ENCODE data around the gene GOLT1A.
"Not testable (repeated sequence)": the region's sequence is repeated elsewhere in the genome, so short reads cannot be mapped to it uniquely, and the experiment has no call there.

GOLT1A gene

DNA sequence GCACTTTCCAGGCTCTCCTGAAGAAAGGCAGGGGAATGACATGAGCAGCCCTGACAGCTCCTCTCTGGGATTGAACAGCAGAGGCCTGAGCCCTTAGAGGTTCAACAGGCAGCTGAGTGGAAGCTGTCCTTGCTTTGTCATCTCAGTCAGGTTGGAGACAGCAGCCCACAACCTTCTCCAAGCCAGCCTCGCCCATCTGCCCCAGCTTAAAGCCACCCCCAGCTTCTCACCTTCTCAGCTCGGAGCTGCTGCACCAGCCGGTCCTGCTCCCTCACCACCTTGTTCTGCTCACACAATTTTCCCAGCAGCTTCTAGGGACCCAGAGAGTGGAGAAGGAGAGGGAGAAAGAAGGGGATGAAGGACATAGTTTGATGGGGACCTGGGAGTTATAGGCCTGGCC is 35.2 kb upstream of the GOLT1A start:
- DNase-seq: no peak

DNA sequence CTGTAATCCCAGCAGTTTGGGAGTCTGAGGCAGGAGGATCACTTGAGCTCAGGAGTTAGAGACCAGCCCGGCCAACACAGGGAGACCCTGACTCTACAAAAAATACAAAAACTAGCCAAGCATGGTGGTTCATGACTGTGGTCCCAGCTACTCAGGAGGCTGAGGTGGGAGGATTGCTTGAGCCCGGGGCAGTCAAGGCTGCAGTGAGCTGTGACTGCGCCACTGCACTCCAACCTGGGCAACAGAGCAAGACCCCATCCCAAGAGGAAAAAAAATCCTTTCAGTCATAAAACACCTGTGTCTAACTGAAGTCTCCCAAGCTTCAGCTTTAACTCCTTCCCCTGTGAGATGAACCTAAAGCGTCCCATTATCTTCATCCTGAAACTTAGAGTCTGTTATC is 33.1 kb upstream of the GOLT1A start:
- DNase-seq: no peak

DNA sequence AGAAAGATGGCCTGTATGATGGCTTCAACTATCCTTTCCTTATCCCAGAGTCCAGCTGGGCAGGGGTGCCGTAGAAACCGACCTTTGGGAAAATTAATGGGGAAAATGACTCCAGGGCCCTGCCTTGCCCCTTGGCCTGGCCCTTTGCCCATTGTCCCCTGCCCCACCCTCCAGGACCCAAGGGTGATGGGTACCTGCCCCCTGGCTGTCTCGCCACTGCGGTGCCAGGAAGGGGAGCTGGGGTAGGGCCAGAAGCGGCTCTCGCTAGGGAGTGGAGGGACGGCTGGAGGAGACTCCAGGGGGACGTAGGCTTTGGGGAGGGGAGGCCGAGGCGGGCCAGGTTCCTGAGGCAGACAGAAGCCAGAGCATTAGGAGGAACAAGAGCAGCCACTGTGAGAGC is 29.1 kb upstream of the GOLT1A start:
- no peak for DNase-seq

DNA sequence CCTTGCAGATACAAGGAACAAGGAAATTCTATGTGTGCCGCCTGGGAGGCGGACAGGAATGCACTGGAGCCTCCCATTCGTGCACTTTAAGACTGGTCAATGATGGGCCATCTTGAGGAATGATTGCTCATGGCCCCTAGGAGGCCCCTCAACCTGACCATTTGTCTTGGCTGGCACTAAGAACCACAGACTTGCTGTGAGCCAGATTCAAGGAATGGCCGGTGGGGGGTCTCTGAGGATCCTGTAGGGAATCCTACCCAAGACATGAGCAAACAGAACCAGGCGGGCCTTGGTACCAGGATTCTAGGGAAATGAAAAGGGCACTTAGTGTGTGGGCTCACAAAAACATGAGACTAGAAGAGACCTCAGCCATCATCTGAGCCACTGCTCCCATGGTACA is 28.1 kb upstream of the GOLT1A start:
- DNase-seq: no peak

DNA sequence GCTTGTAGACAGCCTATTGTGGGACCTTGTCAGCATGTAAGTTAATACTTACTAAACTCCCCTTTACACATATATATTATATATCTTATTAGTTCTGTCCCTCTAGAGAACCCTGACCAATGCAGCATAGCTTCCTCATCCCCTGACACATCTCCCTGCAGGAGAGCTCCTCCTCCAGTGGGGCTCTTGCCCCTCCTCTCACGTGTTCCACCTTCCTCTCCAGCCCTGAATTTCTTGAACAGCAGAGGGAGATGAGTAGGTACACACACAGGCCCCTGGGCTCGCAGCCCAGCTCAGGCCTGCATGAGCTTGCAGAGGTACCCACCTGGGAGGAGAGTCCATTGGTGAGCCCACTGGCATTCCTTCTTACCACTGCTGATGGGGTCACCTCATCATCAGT is 27.3 kb upstream of the GOLT1A start:
- DNase-seq: no peak

DNA sequence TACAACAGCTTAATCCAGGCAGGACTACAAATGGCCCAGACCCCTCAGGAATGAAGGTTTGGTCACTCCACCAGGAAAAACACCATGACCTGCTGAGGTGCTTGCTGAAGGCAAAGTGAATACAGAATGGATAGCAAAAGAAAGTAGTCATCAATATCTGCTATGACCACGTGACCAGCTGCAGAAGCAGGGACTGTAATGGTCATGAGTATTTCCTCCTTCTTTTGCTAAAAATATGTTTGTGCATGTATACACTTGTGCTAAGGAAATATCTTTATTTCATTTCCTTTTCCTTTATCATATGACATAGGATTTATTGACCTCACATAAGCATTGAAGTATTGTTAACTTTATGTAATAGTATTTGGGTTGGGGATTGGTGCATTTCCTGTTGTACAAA is 26.4 kb upstream of the GOLT1A start:
- DNase-seq: no peak

DNA sequence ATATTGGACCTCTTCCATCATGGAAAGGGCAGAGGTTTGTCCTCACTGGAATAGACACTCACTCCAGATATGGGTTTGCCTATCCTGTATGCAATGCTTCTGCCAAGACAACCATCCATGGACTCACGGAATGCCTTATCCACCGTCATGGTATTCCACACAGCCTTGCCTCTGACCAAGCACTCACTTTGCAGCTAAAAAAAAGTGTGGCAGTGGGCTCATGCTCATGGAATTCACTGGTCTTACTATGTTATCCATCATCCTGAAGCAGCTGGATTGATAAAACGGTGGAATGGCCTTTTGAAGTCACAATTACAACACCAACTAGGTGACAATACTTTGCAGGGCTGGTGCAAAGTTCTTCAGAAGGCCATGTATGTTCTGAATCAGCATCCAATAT is 25.6 kb upstream of the GOLT1A start:
- not testable (repeated sequence) for DNase-seq

DNA sequence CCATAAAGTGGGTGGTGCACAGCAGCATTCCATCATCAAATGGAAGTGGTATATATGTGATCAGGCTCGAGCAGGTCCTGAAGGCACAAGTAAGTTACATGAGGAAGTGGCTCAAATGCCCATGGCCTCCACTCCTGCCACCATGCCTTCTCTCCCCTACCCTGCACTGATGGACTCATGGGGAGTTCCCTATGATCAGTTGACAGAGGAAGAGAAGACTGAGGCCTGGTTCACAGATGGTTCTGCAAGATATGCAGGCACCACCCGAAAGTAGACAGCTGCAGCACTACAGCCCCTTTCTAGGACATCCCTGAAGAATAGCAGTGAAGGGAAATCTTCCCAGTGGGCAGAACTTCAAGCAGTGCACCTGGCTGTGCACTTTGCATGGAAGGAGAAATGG is 24.7 kb upstream of the GOLT1A start:
- not testable (repeated sequence) for DNase-seq

DNA sequence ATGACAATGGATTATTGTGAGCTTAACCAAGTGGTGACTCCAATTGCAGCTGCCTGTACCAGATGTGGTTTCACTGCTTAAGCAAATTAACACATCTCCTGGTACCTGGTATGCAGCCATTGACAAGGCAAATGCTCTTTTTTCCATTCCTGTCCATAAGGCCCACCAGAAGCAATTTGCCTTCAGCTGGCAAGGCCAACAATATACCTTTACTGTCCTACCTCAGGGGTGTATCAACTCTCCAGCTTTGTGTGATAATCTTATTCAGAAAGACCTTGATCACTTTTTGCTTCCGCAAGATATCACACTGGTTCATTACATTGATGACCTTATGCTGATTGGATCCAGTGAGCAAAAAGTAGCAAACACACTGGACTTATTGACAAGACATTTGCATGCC is 23.7 kb upstream of the GOLT1A start:
- DNase-seq: not testable (repeated sequence)

DNA sequence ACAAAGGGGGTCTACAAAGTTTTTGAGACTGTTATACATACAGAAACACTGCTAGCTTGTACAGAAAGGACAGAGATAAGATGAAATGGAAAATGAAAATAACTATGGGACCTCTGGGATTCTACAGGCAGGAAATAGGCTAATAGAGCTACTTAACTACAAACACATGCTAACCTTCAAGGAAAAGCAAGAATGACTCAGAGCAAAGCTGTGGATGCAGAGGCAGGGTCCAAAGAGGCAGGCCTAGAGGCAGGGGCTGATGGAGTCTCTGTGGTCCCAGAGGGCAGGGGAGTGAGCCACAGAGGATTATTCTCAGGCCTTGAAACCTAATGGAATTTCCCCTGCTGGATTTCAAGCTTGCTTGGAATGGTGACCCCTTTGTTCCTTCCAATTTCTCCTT is 18.7 kb upstream of the GOLT1A start:
- DNase-seq: no peak

DNA sequence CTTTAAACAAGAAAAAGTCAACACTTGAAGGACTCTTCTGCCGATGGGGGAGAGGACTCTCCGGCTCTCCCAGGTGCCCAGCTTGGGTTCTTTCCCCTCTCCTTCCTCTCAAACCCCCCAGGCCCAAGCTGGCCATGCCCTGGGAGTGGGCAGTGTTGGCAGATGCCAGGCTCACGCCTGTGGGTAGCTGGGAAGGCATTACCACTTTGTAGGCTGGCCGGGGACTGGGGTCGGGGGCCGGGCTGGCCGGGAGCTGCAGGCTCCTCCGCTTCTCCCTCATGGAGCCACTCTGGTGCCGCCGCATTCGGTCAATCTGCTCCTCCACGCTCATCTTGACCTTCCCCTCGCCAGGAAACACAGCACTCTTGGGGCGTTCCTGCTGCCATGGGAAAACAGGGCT is 16.4 kb upstream of the GOLT1A start:
- no peak for DNase-seq

DNA sequence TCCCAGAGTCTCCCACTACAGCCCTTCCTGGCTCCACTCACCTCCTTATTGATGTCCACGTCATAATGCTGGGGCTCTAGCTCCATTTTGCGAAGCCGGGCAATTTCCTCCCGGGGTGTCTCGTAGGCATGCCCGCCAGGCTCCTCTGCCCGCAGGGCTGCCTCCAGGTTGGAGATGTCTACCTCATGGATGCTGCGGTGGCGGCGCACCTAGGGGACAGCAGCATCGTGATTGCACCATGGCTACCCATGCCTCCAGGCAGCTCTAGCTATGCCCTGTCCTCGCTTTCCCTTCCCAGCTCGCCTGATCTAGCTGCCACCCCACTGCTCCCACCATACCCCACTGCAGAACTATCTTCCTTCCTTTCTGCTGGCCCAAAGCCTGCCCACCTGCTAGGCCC is 15.1 kb upstream of the GOLT1A start:
- no peak for DNase-seq

DNA sequence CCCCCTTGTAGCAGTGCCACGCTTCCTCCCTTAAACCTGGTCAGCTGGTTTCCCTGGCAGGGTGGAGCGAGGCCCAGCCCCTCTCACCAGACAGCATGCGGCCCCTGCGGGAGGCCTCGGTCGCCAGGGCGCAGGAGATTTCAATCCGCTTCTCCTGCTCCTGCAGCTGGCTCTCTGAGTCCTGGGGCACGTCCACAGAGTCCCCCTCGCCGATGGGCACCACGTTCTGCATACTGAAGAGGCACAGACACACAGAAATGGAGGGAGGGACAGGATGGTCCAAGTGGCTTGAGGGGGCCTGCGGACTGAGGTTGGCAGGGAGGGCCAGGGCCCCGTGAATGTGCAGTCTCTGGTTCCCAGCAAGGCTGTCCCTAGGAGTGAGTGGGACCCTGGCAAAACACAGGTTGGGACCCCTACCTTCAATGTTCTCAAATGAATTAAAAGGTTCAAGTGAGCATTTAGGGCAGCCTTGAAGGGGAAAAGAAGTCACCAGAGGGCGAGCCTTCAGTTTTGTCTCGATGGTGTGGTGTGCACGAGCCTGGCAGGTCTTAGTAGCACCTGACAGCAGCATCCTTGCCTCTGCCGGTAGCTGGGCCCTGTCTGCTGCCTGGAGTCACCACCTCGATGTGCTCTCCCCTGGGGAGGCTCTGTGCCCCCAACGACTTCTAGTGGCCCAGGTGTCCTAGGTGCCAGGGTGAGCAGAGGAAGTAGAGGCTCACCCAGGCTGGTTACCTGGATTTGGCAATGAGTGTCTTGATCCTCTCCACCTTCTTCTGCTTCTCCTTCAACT is 14.4 kb upstream of the GOLT1A start:
- DNase-seq: no peak

DNA sequence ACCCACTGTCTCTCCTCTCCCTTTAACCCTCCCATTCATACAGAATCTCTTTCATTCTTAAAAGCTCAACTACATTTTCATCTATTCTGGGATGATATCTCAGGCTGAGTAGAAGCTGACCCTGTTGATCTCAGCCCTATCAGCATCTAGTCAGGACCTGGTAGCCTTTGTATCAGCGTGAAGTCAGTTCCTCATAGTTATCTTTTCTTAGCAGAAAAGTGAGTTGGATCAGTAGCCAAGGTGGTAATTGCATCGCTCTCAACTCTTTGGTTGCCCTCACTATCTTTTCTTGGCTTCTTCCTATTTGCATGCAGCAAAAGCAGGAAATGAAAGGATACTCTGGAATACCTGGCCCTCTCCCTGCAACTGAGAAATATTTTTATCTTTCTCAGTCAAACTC is 13.6 kb upstream of the GOLT1A start:
- no peak for DNase-seq

DNA sequence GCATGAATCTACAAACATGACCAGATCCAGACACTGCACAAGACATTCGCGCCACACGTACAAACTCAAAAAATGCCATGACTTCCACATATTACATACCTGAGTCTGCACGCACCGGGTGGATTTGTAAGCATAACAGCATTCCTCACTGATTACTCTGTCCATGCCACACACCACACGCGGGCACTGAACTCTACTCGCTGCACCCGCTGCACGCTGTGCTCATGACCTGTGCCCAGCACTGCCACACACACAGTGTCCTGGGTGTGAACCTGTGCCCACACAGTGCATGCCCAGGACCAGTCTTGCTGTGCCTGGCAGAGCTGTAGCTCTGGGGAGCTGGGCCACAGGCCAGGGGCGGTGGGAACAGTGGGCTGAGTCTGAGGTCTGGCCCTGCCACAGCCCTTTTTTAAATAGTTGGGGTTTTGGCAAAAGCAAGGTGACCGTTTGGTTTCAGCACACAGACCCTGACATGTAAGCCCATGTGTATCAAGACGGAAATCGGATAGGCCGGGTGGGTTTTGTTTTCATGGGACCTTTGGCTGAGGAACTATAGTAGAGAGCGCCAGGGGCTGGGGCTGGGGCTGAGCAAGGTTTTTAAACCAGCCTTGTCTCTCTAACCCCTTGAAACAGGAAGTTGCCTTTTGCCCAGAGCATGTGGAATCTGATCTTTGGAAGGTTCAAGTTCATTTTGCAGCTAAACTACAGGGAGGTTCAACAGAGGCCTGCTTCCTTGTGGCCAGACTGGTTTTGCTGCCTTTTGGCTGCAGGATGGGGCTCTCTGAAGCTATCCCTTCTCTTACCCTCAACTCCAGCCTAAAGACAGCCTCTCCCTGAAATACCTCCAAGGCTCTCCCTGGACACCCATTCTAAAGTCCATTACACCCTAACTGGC is 12.3 kb upstream of the GOLT1A start:
- DNase-seq: peak; percentile 33

DNA sequence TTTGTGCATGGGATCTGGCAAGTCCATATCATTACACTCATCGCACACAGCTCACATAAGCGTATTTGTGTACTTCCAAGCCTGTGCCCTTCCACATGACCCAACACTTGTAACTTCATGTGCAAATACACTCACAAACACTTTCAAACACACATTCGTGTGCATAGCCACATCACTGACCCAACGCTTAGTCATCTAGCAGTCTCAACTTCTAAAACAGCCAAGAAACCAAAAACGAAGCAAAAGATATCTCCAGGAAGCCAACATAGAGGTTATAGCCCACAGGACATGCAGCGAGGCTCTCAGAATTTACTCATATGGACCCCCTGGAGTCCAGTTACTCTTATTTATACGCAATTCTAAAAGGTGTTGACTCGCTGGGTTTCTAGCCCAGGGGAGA is 10.9 kb upstream of the GOLT1A start:
- no peak for DNase-seq

DNA sequence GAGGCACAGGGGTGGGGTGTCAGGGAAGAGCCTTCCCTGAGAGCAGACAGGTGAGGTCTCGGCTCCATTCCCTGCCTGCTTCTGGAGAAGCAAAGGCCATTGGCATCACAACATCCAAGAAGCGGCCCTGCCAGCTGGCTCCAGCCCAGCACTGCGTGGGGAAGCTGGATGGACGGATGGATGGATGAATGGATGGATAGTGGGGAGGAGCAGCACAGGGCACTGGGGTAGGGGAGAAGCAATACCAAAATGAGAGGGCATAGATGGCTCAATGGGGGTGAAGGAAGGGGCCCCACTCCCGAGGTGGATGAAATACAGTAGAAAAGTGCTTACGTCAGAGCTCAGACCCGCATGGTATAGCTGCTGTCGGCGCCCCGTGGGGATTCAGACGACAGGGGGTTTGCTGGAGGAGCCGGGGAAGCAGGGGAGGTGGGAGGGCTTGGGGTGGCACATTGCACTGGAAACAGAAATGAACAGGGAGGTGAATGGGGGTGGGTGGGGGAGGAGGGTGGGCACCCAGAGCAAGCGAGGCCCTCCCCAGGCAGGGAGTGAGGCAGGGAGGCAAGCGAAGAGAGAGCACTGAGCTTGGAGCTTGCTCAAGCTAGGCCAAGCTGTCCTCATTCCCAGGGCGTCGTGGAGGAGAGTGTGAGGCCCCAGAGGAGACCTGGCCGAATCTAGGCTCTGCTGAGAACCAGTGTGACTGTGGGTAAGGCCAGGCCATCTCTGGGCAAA is 9.5 kb upstream of the GOLT1A start:
- no peak for DNase-seq

DNA sequence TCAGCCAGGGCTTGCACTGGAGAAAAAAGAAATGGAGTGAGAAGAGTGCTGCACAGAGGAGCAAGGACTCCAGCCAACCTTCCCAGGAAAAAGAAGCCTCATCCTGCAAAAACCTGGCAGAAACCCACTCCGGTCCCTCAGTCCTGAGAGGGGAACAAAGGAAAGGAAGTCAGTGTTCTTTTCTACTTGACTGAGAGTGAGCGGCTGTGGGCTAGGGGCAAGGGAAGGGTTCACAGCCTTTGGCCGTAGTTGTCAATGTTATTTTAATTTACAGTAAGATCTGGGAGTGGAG is 8.9 kb upstream of the GOLT1A start:
- peak; percentile 68 for DNase-seq

DNA sequence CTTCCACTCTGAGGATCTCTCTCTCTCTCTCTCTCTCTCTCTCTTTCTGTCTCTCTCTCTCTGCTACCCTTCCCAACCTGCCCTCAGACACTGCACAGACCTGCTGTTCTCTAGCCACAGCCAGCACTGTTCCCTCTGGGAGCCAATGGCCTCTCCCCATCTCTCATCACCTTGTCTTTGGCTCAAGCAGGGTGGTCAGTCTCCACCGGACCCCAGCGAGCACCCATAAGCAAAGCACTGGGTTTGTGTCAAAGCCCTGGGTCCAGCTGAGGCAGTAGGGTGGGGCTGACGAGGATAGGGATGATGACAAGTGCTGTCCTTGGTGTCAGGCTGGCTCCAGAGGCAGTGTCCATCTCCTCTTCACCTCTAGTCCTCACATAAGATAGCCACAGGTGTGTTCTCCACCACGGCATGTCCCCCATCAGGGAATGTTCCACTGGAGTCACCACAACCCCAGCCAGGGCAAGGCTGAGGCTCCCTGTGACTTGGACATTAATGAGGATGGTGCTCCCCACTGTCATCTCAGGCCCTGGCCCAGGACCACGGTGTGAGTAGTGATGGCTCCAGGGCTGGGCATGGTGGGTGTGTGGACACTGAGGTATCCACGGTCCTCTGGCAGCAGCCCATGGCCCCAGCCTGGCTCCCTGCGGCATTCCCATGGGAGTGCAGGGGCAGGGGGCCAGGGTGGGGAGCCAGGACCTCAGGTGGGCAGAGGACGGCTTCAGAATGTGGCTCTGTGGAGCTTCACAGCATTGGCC is 8.4 kb upstream of the GOLT1A start:
- DNase-seq: no peak

DNA sequence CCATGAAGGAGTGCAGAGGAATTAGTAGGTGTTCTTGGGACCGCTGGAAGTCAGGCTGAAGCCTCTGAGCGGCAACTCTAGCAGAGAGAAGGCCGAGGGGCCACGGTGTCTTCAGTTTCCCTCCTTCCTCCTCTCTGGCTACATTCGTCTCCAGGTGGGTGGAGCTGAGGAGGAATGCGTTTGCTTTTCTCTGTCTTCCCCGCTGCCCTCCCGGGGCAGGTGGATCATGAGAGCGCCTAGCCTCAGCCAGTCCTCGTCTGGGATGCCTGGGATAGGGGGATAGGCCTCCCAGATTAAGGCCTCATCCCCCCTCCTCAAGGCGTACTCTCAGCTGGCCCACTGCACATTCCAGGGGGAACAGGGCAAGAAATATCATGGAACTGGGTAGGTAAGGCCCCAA is 7.5 kb upstream of the GOLT1A start:
- DNase-seq: no peak

DNA sequence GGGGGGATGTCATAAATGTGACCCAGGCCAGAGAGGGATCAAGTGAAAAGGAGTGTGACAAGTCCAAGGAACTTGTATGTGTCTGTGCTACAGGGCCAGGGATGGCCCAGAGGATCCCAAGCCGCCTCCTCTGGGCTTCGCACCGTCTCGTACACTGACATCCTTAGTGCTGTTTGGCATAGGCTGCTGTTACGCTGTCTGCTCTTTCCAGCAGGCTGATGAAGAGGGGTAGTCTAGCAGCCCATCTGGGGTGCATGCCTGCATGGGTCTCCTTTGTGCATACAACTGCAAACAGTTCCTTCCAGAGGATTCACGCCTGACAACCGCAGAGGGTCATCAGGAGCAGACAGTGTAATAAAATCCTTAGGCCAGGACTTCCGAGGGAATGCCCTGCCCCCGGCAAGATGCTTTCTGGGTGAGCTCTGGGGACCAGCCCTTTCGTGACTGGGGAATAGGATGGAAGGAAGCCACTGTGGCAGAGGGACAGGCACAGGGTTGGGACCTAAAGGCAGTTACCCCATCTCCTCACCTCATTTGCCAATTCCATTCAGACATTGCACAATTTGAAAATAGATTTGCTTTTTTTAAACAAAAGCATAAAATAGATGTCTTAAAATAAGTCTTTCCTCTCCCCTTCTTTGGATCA is 6.3 kb upstream of the GOLT1A start:
- DNase-seq: no peak

DNA sequence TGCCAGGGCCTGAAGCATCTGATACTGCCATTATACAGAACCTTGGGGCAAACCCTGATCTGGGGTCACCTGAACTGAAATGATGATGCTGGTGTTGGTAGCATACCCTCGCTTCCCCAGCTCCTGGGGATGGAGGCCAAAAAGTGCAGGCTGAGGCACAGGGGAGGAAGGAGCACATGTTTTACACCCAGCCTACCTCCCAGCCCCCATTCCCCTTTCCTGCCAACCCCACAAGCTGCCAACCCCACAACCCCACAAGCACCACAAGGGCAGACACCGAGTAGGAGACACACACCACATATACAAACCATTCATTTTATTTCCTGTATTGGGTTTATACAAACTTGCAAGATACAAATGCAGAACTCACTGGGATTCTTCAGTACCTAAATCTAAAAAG is 4.8 kb upstream of the GOLT1A start:
- no peak for DNase-seq

DNA sequence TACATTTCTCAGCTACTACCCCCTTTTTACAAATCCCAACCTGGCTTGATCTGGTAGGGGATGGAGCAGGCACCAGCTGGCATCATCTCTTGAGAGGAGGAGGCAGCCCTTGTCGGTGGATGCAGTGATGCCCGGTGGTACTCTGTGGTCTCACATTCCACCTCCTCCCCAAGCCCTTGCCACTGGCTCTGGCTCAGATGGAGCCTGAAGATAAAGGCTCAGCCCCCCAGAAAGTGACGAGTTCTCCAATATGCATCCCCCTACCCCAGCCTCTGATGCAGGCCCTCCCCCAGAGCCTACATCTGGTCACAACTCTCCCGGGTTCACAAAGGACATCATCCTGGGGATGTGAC is 3.8 kb upstream of the GOLT1A start:
- DNase-seq: no peak

All from right hindlimb (tissue), 1 donor.